Omental fat pad (tissue), 4 donors: Measurements from ENCODE around the gene NELFB. TPM values are rescaled to one million over a fixed set of nuclear protein-coding genes. Genes with fewer than 3 reads are reported as not detected.
A peak's percentile ranks its signal among the peaks of the same experiment; 100 is the strongest.

ENCODE experiments used
- ATAC-seq: fragments of 150-250 bp; one replicate; pipeline ENCODE4 v1.9.1; 2016; ENCODE audit warnings: mild to moderate bottlenecking, moderate library complexity; ENCODE audit not compliant: low FRiP score
- DNase-seq: peaks from one replicate; pipeline ENCODE4 v3.0.0-alpha.2; 2019; ENCODE audit warnings: low spot score
- CTCF ChIP-seq, 3 donors: fragments of 450-650 bp; IDR thresholded peaks; one replicate each; pipeline ENCODE4 v1.5.1; 2016 to 2017; ENCODE audit warnings: antibody characterized with exemption in 3 of 3, mild to moderate bottlenecking in 3 of 3, moderate library complexity in 2 of 3
- total RNA-seq, 4 donors: library from RNA; depleted of rRNA; stranded (reverse); fragments of >200 nt; gene quantifications; one replicate each; pipeline ENCODE4 v1.1.0, GENCODE V29; 2016

Gene NELFB
- total RNA-seq, 4 donors from 2014 or later, result 22.2 to 42.8 (median 34.2) TPM

DNA sequence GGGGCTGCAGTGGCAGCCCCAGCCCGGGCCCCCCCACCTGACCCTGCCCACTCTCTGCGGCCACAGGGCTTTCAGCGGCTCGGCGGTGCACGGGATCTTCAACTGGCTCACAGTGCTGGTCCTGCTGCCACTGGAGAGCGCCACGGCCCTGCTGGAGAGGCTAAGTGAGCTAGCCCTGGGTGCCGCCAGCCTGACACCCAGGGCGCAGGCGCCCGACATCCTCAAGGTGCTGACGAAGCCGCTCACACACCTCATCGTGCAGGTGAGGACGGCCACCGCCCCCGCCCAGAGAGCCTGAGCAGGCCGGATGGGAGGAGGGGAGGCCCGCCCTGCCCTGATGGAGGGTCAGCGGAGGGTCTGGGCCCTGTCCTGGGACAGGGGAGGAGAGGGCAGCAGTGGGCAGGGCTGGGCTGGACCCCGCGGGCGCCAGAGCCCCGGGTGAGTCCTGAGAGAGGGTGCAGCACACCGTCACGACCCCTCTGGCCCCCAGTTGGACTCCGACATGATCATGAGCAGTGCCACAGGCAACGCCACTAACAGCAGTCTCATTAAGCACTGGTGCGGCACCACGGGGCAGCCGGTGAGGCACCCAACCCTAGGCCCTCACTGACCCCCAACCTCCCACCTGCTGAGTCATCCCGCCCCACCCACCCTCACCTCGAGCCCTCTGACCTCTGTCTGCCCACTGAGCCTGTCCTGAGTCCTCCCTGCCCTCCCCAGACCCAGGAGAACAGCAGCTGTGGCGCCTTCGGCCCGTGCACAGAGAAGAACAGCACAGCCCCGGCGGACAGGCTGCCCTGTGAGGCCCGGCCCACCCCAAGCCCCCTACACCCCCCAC is 21.8 kb upstream of the NELFB start:
- ATAC-seq (no peak), DNase-seq (no peak)
- TF ChIP-seq CTCF (IDR thresholded peaks at IDR 0.05), result no peak

DNA sequence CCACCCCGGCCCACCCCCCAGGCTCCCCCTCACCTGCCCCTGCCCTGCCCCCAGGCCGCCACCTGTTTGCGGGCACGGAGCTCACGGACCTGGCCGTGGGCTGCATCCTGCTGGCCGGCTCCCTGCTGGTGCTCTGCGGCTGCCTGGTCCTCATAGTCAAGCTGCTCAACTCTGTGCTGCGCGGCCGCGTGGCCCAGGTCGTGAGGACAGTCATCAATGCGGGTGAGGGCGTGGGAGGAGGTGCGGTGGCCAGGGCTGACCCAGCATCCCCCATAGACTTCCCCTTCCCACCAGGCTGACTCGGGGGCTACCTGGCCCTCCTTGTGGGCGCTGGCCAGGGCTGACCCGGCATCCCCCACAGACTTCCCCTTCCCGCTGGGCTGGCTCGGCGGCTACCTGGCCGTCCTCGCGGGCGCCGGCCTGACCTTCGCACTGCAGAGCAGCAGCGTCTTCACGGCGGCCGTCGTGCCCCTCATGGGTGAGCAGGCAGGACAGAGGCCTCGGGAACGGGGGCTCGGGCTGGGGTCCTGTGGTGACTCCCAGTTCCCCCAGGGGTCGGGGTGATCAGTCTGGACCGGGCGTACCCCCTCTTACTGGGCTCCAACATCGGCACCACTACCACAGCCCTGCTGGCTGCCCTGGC is 21.0 kb upstream of the NELFB start:
- ATAC-seq (no peak), DNase-seq (no peak)
- no peak for TF ChIP-seq CTCF (IDR thresholded peaks at IDR 0.05)

GRCh38 chr9:137234758-137235423 is 20.2 kb upstream of the NELFB start:
- no peak for TF ChIP-seq CTCF (IDR thresholded peaks at IDR 0.05)
- DNase-seq, result no peak
- no peak for ATAC-seq

- DNase-seq, result no peak
- TF ChIP-seq CTCF (IDR thresholded peaks at IDR 0.05), result no peak
- ATAC-seq, result no peak
Observed at GRCh38 chr9:137235424-137236237, 19.5 kb upstream of the NELFB start.

DNA sequence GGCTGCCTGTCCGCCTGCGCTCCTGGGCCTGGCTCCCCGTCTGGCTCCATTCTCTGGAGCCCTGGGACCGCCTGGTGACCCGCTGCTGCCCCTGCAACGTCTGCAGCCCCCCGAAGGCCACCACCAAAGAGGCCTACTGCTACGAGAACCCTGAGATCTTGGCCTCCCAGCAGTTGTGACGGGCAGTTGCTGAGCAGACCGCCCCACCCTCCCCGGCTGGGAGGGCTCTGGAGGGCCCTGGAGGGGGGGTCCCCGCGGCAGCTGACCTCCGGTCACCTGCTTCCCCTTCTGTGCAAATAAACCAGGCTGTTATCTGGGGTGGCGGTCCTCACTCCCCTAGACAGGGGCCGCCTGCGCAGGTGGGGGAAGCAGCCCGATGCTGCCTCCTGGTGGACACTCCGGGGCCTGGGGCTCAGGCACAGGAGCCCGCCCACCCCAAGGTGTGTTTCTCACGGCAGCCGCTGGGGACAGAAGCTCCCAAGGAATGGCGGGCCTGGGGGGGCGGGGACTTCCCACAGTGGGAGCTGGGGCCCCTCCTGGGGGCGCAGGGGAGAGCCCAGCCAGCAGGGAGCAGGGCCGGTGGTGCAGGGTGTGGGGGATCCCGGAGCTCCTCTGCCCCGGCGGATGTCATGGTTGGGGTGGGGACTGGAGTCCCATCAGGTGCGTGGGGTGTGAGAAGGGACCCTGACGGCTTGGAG is 18.7 kb upstream of the NELFB start:
- DNase-seq (peak; percentile 86), ATAC-seq (peak; percentile 29)
- TF ChIP-seq CTCF (IDR thresholded peaks at IDR 0.05), result peak in 2 of 3 donors; percentile 95

- ATAC-seq, result no peak
- no peak for TF ChIP-seq CTCF (IDR thresholded peaks at IDR 0.05)
- no peak for DNase-seq
Observed at GRCh38 chr9:137236936-137237421, 18.1 kb upstream of the NELFB start.
